Body of pancreas (tissue), 4 donors: ENCODE data around the gene ARMC3.
"Not testable (repeated sequence)": the region's sequence is repeated elsewhere in the genome, so short reads cannot be mapped to it uniquely, and the experiment has no call there.

ENCODE experiments used
- POLR2A ChIP-seq, 3 donors: fragments of 450-650 bp; IDR thresholded peaks; one replicate each; pipeline ENCODE4 v1.6.1; 2016; ENCODE audit warnings: antibody characterized with exemption in 3 of 3, mild to moderate bottlenecking in 2 of 3
- TF ChIP-seq, protein P1 (sequence below), 7 experiments: fragments of 450-650 bp in 4 of 7; fragments of 200-600 bp in 3 of 7; sonication (generic) in 3 of 7; IDR thresholded peaks; one replicate each; pipeline ENCODE4 v1.5.1; 2016 to 2019; ENCODE audit warnings: antibody characterized with exemption in 7 of 7

- TF ChIP-seq, protein P1, sequence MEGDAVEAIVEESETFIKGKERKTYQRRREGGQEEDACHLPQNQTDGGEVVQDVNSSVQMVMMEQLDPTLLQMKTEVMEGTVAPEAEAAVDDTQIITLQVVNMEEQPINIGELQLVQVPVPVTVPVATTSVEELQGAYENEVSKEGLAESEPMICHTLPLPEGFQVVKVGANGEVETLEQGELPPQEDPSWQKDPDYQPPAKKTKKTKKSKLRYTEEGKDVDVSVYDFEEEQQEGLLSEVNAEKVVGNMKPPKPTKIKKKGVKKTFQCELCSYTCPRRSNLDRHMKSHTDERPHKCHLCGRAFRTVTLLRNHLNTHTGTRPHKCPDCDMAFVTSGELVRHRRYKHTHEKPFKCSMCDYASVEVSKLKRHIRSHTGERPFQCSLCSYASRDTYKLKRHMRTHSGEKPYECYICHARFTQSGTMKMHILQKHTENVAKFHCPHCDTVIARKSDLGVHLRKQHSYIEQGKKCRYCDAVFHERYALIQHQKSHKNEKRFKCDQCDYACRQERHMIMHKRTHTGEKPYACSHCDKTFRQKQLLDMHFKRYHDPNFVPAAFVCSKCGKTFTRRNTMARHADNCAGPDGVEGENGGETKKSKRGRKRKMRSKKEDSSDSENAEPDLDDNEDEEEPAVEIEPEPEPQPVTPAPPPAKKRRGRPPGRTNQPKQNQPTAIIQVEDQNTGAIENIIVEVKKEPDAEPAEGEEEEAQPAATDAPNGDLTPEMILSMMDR (IDR thresholded peaks at IDR 0.05) = not testable (repeated sequence)
- TF ChIP-seq POLR2A (IDR thresholded peaks at IDR 0.05) = not testable (repeated sequence)
Observed at GRCh38 chr10:22902147-22902546, 25.7 kb upstream of the ARMC3 start.
